GM12878 (cell line): ENCODE results near the gene ZNF423. TPM values are rescaled to one million over a fixed set of nuclear protein-coding genes. Genes with fewer than 3 reads are reported as not detected.

ENCODE experiments used
- ATAC-seq: fragments of 200-7000 bp; cut with Tn5 transposase; 3 replicates; pipeline ENCODE4 v1.9.1; 2020; ENCODE audit warnings: mild to moderate bottlenecking, moderate library complexity
- BruUV-seq: library from RNA; stranded (reverse); fragments of 400-500 nt; replicated peaks from 2 replicates; lab custom pipeline; 2021; lab: Mats Ljungman, UMichigan
- CTCF ChIA-PET: fragments of 300-600 bp; sonication (Branson Sonifier 250); formaldehyde crosslinking; extraction: SDS; loops from one replicate; lab custom pipeline; 2021; ENCODE audit warnings: inconsistent platforms; lab: Yijun Ruan, JAX
- POLR2A ChIA-PET: fragments of 350-600 bp; formaldehyde crosslinking; extraction: SDS; loops from one replicate; lab custom pipeline; 2021; ENCODE audit warnings: inconsistent platforms; lab: Charles Lee
- RAD21 ChIA-PET: fragments of 300-600 bp; sonication (Branson Sonifier 250); formaldehyde crosslinking; loops from one replicate; lab custom pipeline; 2023; ENCODE audit warnings: antibody characterized with exemption; ENCODE audit not compliant: unreplicated experiment; lab: Charles Lee
- SMC1A ChIA-PET: fragments of 300-600 bp; sonication (Branson Sonifier 250); formaldehyde crosslinking; loops from one replicate; lab custom pipeline; 2023; ENCODE audit not compliant: unreplicated experiment, uncharacterized antibody; lab: Charles Lee
- DNase-seq: peaks from one replicate; pipeline ENCODE4 v3.0.0-alpha.2; 2011; ENCODE audit warnings: low read depth, low spot score
- FAIRE-seq: peaks from 3 replicates; lab custom pipeline; 2011; peaks lifted over from hg19 to GRCh38; lab: Jason Lieb, UNC
- H2AFZ ChIP-seq: 2 replicates; pipeline ENCODE4 v1.6.0; 2011; ENCODE audit warnings: low read depth, low read length, control low read depth; ENCODE audit not compliant: control insufficient read depth
- H3K27ac ChIP-seq: 2 replicates; pipeline ENCODE4 v1.5.1; 2011; ENCODE audit warnings: control low read depth; ENCODE audit not compliant: control insufficient read depth, insufficient read depth
- H3K27me3 ChIP-seq, 2 experiments: replicated peaks in 1 of 2; 2 replicates each; pipeline versions ENCODE4 v1.6.0 to v1.6.1; 2011; ENCODE audit warnings: low read length in 1 of 2; ENCODE audit not compliant: control insufficient read depth in 2 of 2, insufficient read depth in 2 of 2
- H3K36me3 ChIP-seq, 2 experiments: 2 replicates each; pipeline ENCODE4 v1.5.1; 2011; ENCODE audit warnings: low read length in 1 of 2; ENCODE audit not compliant: control insufficient read depth in 2 of 2, insufficient read depth in 2 of 2
- H3K4me1 ChIP-seq: 2 replicates; pipeline ENCODE4 v1.6.1; 2011; ENCODE audit warnings: mild to moderate bottlenecking, low read length, moderate library complexity, mixed read lengths; ENCODE audit not compliant: control insufficient read depth, insufficient read depth
- H3K4me2 ChIP-seq: 2 replicates; pipeline ENCODE4 v1.6.0; 2011; ENCODE audit warnings: control low read depth; ENCODE audit not compliant: control insufficient read depth, insufficient read depth
- H3K4me3 ChIP-seq: fragments of 200-600 bp; sonication (generic); 2 replicates; pipeline ENCODE4 v1.5.1; 2016
- H3K79me2 ChIP-seq: 2 replicates; pipeline ENCODE4 v1.6.0; 2011; ENCODE audit warnings: low read length; ENCODE audit not compliant: control insufficient read depth, insufficient read depth
- H3K9ac ChIP-seq: 2 replicates; pipeline ENCODE4 v1.8.0; 2011; ENCODE audit warnings: low read length, control low read depth, mixed read lengths; ENCODE audit not compliant: control insufficient read depth, insufficient read depth
- H3K9me3 ChIP-seq: replicated peaks from 3 replicates; pipeline ENCODE4 v1.5.1; 2011; ENCODE audit warnings: mild to moderate bottlenecking, low read length; ENCODE audit not compliant: control insufficient read depth, insufficient read depth
- H4K20me1 ChIP-seq: 2 replicates; pipeline ENCODE4 v1.6.0; 2011; ENCODE audit not compliant: control insufficient read depth, insufficient read depth
- NBN ChIP-seq: fragments of 450-650 bp; IDR thresholded peaks from 2 replicates; pipeline ENCODE4 v1.6.1; 2016
- ZNF24 ChIP-seq: fragments of 450-650 bp; IDR thresholded peaks from 2 replicates; pipeline ENCODE4 v1.6.1; 2017; ENCODE audit warnings: antibody characterized with exemption, mild to moderate bottlenecking
- ZNF622 ChIP-seq: fragments of 450-650 bp; IDR thresholded peaks from 2 replicates; pipeline ENCODE4 v1.6.1; 2017; ENCODE audit warnings: mild to moderate bottlenecking, inconsistent platforms
- WGBS: methylation state at CpG from one replicate; pipeline ENCODE4 v1.1.6; 2016; ENCODE audit warnings: low lambda C conversion rate; ENCODE audit not compliant: insufficient replicate concordance, insufficient coverage; ENCODE audit errors: missing lambda C conversion rate; 5-methylcytosine and 5-hydroxymethylcytosine counted together
- in situ Hi-C: fragments of 300-500 bp; cut with MboI; formaldehyde crosslinking; loops from 9 replicates; pipeline ENCODE4 v1.14.3; 2018; ENCODE audit warnings: mixed read lengths
- intact Hi-C: fragments of 100-400 bp; cut with micrococcal nuclease; formaldehyde crosslinking; loops from one replicate; pipeline ENCODE4 v1.14.2; 2022; ENCODE audit not compliant: unreplicated experiment
- polyA plus RNA-seq, 11 experiments: library from polyadenylated mRNA; depleted of rRNA in 4 of 11; unstranded in 6 of 11; stranded (reverse) in 5 of 11; fragments of >200 nt; fragmentation: Nextera tagmentation in 4 of 11; fragmentation: Illumina TruSeq in 1 of 11; extraction: Ambion mirVana in 4 of 11; extraction: Trizol in 1 of 11; gene quantifications; 1 replicate in 1 of 11; 2 replicates in 10 of 11; pipeline versions ENCODE4 v1.2.1 to v1.2.3, GENCODE V29; 2011 to 2016; ENCODE audit warnings: inconsistent platforms in 2 of 11, missing spikeins in 2 of 11, low read depth in 1 of 11
- total RNA-seq, 4 experiments: library from RNA; depleted of rRNA in 3 of 4; stranded (reverse); fragments of >200 nt in 3 of 4; fragmentation: Illumina TruSeq in 1 of 4; extraction: Trizol in 1 of 4; gene quantifications; 2 replicates each; pipeline versions ENCODE4 v1.2.1 to v1.2.3, GENCODE V29; 2013 to 2021
- TF ChIP-seq, protein P1 (sequence below): fragments of 450-650 bp; IDR thresholded peaks from 2 replicates; pipeline ENCODE4 v1.6.1; 2018; ENCODE audit warnings: mild to moderate bottlenecking, low read depth, moderate library complexity; ENCODE audit not compliant: partially characterized antibody
- TF ChIP-seq, protein P2 (sequence below): fragments of 150-350 bp; IDR thresholded peaks from 2 replicates; pipeline ENCODE4 v1.6.1; 2016; ENCODE audit warnings: low read depth, low read length

The ZNF423 gene
- total and polyA plus RNA-seq, 10 of the 15 experiments (the other 5 are each of a cell fraction or from before 2014, with no cell fraction given), result 0.03 to 0.64 (median 0.10) TPM

DNA sequence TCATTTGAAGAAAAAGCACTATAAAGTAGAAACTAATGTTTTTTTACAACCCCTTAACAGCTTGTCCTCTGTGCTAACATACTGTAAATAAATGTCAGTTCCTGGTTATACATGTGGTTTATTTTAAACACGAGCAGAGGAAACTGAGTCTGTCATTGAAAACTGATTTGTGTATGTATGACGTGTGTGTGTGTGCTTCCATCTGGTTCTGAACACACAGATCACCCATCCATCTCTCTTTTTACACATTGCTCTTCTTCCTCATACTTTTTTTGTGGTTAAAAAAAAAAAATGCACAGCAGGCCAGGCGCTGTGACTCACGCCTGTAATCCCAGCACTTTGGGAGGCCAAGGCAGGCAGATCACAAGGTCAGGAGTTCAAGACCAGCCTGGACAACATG is 49.5 kb downstream of the ZNF423 start:
- ChIA-PET POLR2A (no interaction called here), CTCF (no interaction called here), RAD21 (no interaction called here), SMC1A (no interaction called here)
- Histone ChIP-seq H3K79me2 (no peaks in the 10 kb centered on the region), H4K20me1 (no peaks in the 10 kb centered on the region), H3K9me3 (no peaks in the 10 kb centered on the region), H3K4me2 (no peak overlapping the region), H3K4me1 (no peaks in the 10 kb centered on the region), H2AFZ (no peak overlapping the region), H3K36me3 (no peaks in the 10 kb centered on the region), H3K27me3 (peaks cover 0 to 2% of the 10 kb centered on the region in 2 experiments; a peak in 2 of 4 replicates), H3K27ac (no peak overlapping the region), H3K4me3 (no peak overlapping the region), H3K9ac (no peak overlapping the region)
- ATAC-seq (no peak), DNase-seq (no peak), FAIRE-seq (no peak)
- in situ Hi-C loops (no loop called here), intact Hi-C loops (no loop called here)
- no TSS peak for BruUV-seq
- WGBS, result 1% methylated on average over 4 of the region's 4 CpGs
- TF ChIP-seq NBN (no peak), ZNF24 (no peak), ZNF622 (no peak)
- TF ChIP-seq, protein P1, sequence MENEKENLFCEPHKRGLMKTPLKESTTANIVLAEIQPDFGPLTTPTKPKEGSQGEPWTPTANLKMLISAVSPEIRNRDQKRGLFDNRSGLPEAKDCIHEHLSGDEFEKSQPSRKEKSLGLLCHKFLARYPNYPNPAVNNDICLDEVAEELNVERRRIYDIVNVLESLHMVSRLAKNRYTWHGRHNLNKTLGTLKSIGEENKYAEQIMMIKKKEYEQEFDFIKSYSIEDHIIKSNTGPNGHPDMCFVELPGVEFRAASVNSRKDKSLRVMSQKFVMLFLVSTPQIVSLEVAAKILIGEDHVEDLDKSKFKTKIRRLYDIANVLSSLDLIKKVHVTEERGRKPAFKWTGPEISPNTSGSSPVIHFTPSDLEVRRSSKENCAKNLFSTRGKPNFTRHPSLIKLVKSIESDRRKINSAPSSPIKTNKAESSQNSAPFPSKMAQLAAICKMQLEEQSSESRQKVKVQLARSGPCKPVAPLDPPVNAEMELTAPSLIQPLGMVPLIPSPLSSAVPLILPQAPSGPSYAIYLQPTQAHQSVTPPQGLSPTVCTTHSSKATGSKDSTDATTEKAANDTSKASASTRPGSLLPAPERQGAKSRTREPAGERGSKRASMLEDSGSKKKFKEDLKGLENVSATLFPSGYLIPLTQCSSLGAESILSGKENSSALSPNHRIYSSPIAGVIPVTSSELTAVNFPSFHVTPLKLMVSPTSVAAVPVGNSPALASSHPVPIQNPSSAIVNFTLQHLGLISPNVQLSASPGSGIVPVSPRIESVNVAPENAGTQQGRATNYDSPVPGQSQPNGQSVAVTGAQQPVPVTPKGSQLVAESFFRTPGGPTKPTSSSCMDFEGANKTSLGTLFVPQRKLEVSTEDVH, result no peak
- TF ChIP-seq, protein P2, sequence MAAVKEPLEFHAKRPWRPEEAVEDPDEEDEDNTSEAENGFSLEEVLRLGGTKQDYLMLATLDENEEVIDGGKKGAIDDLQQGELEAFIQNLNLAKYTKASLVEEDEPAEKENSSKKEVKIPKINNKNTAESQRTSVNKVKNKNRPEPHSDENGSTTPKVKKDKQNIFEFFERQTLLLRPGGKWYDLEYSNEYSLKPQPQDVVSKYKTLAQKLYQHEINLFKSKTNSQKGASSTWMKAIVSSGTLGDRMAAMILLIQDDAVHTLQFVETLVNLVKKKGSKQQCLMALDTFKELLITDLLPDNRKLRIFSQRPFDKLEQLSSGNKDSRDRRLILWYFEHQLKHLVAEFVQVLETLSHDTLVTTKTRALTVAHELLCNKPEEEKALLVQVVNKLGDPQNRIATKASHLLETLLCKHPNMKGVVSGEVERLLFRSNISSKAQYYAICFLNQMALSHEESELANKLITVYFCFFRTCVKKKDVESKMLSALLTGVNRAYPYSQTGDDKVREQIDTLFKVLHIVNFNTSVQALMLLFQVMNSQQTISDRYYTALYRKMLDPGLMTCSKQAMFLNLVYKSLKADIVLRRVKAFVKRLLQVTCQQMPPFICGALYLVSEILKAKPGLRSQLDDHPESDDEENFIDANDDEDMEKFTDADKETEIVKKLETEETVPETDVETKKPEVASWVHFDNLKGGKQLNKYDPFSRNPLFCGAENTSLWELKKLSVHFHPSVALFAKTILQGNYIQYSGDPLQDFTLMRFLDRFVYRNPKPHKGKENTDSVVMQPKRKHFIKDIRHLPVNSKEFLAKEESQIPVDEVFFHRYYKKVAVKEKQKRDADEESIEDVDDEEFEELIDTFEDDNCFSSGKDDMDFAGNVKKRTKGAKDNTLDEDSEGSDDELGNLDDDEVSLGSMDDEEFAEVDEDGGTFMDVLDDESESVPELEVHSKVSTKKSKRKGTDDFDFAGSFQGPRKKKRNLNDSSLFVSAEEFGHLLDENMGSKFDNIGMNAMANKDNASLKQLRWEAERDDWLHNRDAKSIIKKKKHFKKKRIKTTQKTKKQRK, result no peak
